NCI-H128 (cell line): ENCODE results near the gene CHN2.
"Not testable (repeated sequence)": the region's sequence is repeated elsewhere in the genome, so short reads cannot be mapped to it uniquely, and the experiment has no call there.

ENCODE experiments used
- DNase-seq: peaks from one replicate; lab custom pipeline; 2025; ENCODE audit not compliant: unreplicated experiment; lab: John Stamatoyannopoulos, UW

Gene CHN2

DNA sequence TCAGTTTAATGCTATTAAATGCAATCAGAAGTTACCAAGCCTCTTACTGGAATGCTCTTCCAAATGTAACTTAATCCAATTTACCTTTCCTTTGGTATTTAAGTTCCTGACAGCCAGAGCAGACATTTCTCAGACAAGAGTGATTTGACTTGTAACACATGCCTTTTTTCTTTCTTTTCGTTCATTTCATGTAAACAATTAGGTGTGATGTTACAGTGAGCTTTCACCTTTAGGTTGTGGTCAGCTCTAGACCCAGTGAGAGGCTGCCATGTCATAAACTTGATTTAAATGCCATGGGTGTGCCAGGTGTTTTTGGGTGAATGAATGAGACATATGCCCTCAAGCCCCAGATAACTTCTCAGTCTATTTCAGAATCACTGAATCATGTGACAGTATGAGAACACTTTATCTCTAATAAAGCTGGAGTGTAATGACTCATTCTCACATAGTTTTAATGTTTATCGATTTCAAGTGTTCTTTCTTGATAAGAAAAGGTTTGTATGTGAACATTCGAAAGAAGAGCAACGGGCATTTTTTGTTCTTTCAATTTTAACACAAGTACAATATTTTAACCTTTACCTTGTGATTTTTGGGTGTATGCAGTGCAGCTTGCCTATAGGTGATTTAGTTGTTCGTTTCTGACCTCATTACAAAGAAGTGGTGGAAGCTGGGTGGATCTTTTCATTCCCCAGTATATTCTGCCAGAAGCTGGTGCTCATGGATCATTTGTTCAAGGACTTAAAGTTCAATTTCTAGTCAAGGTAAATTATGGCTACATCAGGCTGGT lies 61.5 kb downstream of the CHN2 start:
- no peak for DNase-seq

DNA sequence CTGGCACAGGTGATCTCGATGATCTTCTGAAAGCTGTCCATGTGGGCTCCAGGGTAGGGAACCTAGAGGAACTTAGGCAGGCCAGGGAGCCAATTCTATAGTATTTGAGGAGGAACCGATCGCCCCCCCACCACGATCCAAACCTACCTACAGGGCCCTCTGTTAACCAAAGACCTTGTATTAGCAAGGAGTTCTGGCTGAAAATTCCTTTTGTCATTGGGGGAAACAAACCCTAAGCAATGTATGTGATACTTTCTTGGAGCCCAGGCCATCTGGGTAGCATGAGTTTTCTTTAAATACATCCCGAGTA lies 62.1 kb downstream of the CHN2 start:
- no peak for DNase-seq

DNA sequence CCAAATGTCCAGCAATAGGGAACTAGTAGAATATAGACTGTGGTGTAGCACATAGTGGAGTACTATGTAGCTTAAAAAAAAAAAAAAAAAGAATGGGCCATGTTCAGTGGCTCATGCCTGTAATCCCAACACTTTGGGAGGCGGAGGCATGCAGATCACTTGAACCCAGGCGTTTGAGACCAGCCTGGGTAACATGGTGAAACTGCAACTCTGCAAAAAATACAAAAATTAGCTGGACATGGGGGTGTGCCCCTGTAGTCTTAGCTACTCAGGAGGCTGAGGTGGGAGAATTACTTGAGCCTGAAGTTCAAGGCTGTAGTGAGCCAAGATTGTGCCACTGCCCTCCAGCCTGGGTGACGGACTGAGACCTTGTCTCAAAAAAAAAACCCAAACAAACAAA lies 64.4 kb downstream of the CHN2 start:
- DNase-seq: no peak

DNA sequence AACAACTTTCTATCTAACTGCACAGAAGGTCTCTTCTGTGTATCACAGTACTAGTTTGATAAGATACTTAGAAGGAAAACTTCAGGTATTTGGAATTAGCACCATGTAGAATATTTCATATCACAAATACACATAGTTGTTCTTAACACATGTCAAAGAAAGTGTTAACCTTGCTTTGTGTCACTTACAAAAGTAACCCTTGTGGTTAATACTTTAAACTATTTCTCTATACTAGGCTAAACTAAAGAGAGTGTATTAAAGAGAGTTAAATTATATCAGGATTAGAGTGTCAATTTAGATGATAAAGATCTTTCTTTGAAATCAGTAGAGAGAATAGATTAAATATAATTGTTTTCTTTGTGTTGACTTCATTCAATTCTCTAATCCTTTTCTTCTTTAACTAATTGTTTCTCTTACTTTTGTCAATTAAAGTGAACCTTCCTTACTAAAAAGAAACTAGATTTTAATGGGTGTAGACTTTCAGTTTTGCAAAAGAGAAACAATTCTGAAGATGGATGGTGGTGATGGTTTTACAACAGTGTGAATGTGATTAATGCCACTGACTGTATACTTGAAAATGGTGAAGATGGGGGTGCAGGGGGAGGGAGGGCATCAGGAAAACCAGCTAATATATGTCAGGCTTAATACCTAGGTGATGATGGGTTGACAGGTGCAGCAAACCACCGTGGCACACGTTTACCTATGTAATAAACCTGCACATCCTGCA lies 67.8 kb downstream of the CHN2 start:
- no peak for DNase-seq

DNA sequence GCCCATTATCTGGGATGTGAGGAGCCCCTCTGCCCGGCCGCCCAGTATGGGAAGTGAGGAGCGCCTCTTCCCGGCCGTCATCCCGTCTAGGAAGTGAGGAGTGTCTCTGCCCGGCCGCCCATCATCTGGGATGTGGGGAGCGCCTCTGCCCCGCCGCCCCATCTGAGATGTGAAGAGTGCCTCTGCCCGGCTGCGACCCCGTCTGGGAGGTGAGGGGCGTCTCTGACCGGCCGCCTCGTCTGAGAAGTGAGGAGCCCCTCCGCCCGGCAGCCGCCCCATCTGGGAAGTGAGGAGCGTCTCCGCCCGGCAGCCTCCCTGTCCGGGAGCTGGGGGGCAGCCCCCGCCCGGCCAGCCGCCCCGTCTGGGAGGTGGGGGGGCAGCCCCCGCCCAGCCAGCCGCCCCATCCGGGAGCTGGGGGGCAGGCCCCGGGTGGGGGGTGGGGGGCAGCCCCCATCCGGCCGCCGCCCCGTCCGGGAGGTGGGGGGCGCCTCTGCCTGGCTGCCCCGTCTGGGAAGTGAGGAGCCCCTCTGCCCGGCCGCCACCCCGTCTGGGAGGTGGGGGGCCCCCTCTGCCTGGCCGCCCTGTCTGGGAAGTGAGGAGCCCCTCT lies 69.1 kb downstream of the CHN2 start:
- DNase-seq: not testable (repeated sequence)

DNA sequence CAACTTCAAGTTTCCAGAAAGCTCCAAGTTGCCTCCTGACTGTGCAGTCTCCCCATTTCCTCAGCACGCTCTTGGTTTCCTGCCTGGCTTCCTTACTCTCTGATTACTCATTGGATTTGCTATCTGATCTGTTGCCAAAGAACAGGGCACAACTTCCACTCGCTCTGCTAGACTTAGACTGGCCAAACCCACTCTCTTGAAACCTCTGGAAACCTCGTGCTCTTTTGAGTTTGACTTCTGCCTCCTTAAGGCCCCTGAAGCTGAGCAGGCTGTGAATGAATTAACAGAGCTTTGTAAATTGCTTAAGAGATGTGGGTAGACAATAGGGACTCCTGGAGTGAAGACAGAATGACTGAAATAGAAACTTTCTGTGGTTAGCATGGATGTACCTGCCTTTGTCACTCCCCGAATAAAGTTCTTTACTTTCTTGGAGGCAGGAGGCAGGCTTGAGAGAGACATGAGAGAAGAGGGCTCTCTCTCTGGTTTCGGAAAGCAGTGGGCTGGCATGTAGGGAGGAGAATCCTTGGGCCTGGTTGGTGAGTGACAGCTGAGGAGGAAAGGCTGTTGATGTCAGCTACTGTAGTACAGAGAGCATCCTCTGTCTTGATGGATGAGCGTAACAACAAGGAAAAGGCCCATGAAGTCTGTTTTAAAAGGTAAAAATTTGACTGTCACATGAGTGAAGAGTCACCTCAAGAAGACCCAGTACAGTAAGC lies 70.8 kb downstream of the CHN2 start:
- no peak for DNase-seq

DNA sequence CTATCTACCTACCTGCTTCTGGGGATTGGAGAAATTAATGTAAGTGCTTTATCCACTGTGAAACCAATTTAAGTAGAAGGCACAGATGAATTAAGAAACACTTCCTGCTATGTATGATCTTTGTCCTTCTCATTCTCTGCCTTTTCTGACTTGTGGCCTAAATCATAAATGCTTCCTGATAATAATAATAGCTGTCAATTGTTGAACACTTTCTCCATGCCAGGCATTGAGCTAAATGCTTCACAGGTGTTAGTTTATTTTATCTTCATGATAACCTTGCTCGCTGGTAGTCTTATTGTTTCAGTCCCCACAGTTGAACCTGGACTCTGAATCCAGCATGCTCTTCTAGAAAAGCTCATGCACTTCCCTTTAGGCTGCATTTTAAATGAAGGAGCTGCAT lies 75.4 kb downstream of the CHN2 start:
- no peak for DNase-seq

DNA sequence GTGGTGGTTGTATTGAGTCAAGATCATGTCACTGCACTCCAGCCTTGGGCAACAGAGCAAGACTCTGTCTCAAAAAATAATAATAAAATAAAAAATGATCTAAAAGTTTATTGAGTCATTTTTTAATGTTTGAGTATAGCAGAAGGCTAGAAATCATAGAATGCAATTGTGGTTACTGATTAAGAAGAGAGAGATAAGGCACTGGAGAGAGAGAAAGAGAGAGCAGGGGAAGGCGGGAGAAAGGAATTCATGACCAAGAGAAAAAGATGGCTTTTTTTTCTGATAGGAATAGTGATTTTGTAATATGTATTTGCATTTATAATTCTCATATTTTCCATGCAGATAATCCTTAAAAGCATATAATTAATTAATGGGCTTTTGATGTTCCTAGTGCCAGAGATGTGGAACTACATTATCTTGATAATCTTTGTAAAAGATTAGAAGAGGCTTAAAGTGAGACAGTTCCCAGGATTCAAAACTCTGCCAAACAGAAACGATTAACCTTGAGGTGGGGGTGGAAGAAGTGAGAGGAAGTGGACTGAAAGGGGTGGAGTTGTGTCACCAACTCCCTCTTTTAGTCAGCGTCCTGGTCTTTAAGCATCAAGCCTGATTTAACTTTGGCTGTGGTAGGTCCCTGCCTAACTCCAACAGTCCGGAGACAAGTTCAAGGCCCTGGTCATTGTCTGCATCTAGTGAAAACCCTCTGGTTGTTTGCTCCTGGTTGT lies 76.2 kb downstream of the CHN2 start:
- DNase-seq: no peak

DNA sequence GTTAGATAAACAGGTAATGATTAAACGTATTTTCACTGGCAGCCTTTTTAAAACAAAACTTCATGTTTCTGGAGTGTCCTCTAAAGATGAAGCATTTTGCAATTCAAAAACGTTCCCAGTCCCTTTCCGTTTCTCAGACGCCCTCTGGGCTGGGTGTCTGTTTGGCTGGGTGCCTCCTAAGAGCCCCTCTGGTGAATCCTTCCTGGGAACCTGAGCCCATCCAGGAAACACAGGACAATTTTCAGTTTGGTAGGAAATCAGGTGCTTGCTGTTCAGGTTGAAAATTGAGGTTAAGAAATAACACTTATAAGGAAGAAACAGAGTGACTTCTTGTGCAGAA lies 76.7 kb downstream of the CHN2 start:
- DNase-seq: no peak

DNA sequence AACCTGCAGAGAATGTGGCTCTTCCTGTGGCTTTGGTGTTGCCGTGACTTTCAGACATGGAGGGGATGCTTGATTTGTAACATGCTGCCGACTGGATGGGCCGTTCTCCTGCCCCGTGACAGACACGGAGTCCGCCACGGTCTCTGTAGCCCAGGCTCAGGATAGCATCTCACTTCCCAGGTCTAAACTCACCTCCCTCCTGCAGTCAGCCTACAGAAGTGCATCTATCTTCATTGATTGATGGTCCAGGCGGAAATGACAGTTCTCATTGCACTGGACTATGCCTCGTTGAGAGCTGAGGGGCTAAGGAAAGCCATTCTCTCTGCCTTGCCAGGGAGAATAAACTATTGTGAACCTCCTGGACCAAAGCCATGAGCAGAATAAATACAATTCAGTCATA lies 77.5 kb downstream of the CHN2 start:
- DNase-seq: no peak

DNA sequence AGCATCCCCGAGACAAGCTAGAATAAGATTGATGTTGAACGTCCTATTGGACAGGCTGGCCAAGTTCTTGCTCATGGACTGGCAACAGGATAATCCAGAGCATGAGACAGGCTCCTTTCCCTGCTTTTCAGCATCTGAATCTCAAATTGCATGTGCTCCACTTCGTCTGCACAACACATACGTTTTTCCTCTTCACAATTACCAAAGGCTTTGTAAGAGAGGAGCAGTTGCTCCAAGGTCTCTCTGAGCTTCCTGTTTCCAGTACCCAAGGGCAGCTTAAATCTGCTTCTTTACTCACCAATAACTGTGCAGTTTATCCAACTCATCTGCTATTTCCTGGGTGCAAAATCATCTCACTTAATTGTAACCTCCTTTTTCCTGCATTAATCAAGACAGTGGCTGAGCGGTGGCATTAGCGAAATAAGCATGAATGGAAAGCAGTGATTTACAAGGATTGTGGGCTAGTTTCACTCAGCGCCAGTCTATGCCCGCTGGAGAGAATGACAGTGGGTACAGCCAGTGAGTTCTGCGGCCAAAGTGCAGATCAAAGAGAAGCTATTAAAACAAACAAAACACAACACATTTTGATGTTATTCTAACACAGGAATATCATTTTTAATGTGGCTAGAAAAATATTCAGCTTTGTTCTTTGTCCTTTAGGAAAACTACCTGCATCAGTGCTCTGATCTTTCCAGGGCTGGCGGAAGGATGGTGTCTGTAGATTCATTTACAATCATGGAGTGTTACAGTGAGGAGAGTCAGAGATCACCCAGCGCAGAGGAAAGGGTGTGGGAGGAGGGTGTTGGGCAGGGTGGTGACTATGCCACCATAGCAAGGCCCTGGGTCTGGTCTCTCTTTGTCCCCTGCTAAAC lies 79.8 kb downstream of the CHN2 start:
- DNase-seq: no peak

DNA sequence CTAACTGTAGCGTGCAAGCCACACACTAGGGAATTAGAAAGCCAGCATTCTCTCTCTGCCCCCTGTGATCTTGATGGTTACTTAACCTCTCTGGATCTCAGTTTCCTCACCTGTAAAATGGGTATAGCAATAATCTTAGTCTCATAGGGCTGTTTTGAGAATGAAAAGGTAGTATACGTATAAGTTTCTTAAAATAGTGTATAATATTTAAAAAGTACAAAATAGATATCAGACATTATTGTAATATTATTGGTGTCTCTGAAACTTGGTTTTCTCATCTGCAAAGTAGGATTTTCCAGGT lies 80.4 kb downstream of the CHN2 start:
- DNase-seq: no peak

DNA sequence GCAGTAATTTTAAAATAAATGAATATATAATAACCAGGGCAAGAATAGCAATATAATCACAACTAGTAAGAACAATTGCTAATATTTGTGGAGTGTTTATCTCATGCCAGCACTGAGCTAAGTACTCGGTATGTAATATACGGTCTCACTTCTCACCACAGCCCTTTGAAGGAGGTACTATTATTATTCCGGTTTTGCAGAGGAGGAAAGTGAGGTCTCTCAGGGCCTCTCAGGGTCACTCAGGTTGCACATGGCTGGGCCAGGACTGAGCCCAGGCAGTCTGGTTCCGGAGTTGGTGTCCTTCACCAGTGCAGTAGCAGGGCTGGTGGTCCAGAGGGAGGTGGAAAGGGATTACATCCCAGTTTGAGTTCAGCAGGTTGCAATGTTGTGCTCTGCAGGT lies 80.9 kb downstream of the CHN2 start:
- no peak for DNase-seq

DNA sequence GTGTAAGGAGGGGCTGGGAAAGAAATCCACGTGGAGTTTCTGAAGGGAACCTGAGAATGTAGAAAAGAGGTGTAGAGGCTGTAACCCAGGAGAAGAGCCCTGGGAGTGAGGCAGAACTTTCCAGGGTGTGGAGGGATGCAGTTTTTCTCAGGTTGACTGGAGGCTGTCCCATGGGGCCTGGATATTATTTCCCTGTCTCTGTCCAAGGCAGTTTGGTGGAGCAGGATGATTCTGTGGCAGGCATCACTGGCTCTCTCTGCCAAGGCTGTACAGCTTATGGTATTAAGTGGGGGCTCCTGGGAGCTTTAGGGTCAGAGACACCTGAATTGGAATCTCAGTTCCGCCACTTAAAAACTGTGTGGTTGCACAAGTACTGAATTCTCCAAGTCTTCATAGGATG lies 81.6 kb downstream of the CHN2 start:
- DNase-seq: no peak

DNA sequence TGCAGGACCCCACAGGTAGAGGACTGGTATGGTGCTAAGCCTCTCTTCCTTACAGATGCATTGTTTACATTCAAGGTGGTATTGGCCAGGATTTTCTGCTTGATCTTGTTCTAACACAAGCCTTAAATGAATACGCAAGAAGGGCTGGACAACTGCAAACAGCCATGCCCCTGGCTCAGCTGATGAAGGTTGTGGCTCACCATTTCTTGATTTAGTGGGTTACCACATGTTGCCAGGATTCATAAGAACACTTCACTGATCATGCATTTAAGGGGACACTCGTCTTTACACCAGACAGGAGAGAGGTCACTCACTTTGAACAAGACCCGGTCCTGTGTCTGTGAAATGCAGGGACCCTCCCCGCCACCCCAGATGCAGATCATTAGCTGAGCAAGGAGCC lies 82.2 kb downstream of the CHN2 start:
- DNase-seq: no peak

DNA sequence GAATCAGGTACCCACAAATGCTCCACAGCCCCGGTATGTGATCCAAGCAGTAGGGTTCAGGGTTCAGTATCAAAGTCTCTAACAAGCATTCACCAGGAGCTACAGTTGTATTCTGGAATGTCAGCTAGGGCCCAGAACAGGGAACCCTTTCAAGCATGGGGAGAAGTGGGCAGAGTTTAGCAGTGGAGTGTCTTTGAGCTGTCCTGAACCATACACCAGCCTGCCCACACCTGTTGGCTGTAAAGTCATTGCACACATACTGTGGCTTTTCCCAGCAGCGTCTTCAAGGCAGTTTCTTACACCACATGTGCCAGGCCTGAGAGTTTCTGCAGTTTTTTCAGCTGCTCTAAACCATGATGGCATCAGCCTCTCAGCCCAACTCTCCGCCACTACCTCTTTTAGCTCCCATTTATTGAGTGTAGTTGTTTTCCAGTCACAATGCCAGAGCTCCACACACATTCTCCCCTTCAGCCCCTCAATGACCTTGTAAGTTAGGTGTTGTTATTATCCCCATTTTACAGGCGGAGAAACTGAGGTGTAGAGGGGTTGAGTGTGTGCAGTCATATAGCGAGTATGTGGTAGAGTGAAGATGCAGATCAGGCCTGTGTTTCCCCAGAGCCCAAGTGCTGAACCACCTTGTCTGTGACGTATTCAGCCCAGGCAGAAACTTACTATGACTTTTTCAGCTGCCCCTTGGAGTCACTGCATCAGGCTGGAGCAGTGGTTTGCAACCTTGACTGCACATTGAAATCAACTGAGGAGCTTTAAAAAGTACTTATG lies 83.1 kb downstream of the CHN2 start:
- no peak for DNase-seq

DNA sequence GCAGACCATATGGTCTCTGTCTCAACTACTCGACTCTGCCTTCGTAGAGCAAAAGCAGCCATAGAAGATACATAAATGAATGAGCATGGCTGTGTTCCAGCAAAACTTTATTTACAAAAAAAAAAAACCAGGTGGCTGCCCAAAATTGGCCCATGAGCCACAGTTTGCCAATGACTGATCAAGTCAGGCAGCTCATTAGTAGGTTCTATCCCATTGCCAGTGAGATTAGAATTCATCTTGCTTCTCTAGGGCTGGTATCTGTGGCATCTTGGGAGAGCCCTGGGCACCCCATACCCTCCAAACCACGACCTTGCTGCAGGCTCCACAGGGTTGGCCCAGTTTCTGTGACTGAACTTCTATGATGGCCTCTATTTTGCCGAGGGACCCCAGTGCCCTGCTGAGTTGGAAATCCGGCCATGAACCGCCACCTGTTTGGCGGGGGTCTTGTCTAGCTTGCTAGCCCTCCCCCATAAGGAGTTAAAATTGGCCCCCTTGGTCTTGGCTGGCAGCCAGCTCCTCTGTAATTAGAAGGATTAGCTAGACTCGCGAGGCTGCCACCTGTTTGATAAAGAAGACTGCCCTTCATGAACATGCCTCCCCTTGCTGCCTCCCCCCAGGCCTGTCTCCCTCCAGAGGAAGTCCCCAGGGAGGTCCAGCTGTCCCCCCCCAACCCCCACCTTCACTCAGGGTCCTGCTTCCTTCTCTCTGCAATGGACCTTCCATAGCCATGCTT lies 83.9 kb downstream of the CHN2 start:
- no peak for DNase-seq

DNA sequence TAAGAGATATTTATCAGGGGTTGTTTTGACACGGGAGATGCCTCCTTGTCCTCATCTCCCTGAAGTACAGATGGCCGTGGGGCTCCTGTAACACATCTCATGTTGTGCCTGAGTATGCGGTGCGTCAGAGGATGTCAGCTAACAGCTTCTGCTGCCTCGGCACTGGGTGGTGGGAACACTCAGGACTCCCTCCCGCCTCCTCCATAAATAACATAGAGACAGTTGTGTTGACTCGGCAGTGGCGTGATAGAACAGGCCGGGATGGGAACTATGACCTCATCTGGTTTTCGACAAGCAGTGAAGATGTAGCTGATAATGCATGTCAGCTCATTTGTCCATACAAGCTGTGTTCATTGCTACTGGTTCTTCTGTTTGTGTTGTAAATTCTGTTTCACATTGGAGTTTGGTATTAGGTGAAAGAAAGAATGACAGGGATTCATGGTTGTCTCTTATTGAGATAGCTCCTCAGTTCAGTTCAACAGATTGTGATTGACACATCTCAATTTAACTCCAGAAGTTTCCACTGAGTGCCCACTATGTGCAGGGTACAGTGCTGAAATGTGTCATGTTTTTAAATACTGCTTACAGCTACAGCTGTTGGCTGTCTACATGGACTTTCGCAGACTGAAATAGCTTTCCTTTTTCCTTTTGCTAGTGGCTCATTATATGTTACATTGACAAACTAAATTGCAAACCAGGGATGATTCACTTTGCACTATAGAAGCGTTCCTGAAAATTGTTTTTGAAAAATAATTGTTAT lies 87.4 kb downstream of the CHN2 start:
- peak; percentile 30 for DNase-seq
